Measurements from ENCODE around the gene EEFSEC. TPM values are rescaled to one million over a fixed set of nuclear protein-coding genes. Genes with fewer than 3 reads are reported as not detected.

EEFSEC gene
- total and polyA plus RNA-seq, 2 of the 4 experiments (the other 2 are of a cell fraction): 4.5 to 9.3 TPM

DNA sequence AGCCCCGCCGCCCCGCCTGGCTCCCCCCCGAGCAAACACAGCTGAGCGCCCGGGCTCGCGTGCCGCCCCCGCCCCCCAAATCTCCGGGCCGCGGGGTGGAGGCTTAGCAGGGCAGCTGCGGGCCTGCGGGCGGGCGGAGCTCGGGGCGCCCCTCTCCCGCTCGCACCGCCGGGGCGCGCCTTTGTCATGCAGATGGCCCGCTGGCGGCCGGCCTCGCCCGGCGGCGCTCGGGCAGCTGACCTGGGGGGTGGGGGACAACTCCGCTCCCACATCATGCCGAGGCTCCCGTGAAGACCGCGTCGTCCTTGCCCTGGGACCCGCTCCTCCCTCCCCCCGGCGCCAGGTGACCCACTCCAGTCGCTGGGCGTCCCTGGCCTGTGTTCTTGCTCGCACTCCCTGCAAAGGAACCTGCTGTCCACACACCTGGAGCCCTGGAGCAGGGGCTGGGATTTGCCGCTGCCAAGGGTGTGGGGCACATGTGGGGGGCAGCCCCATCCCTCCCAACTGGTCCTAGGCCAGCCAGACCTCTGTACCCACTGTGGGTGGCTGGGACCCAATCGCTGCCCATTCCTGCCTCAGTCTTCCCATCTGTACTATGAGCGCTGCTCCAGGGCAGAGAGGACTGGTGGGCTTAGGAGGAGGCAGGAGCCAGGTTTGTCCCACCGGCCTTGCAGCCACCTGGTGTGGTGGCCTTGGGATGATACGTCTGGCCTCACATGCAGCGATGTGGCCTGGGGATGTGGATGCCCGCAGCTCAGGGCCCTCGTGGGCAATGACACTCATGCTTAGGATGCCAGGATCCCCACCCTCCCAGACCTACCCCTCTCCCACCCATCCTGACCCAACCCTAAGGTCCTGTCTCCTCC lies 279.9 kb downstream of the EEFSEC start:
- H3K79me1 ChIP-seq (ENCODE audit: low read depth in 1 of 2, low read length in 2 of 2): no peaks in the 10 kb centered on the region
- H2BK15ac ChIP-seq (ENCODE audit: low read depth, low read length): no peak overlapping the region
- no peak overlapping the region for H3K27ac ChIP-seq (ENCODE audit: insufficient read depth, low read length)
- WGBS, 2 experiments (ENCODE audit: extremely low coverage in 2 of 2, insufficient read length in 1 of 2): 2% methylated on average over 17 of the region's 53 CpGs; no CpG with 5 or more reads in 1 of the 2 experiments
- no peak for DNase-seq
- ATAC-seq (ENCODE audit: low read depth): peak; percentile 65
- no peak overlapping the region for H2BK120ac ChIP-seq (ENCODE audit: low read depth, low read length)
- H3K9ac ChIP-seq (ENCODE audit: low read depth, low read length): no peak overlapping the region
- peaks cover 71% of the 10 kb centered on the region for H3K27me3 ChIP-seq (ENCODE audit: control insufficient read depth, insufficient read depth, low read length)
- ChIA-PET POLR2A (ENCODE audit: unreplicated experiment) (no interaction called here), CTCF (interaction anchor here (0.9 kb wide), 1 partner anchor 175 kb away, joined by 3 read pairs; no protein-coding TSS in a partner anchor)
- no peak overlapping the region for H2BK20ac ChIP-seq (ENCODE audit: low read depth, low read length)
- no peak overlapping the region for H2AK5ac ChIP-seq (ENCODE audit: low read depth, low read length)
- H2AK9ac ChIP-seq (replicated peaks; ENCODE audit: low read depth, low read length, poor library complexity): no peak overlapping the region
- H3K4ac ChIP-seq (ENCODE audit: low read depth, low read length): no peak overlapping the region
- H3K4me2 ChIP-seq (ENCODE audit: low read depth, low read length): peak overlapping the region; percentile 22; the same call in 1 of the 2 replicates
- peaks cover 3% of the 10 kb centered on the region; the same call in 1 of the 2 replicates for H3K9me3 ChIP-seq (ENCODE audit: control insufficient read depth, insufficient read depth, low read length)
- peak overlapping the region; percentile 44 for H2AFZ ChIP-seq (replicated peaks; ENCODE audit: low read length, poor library complexity)
- H3K9me1 ChIP-seq (ENCODE audit: insufficient read depth, low read length): no peaks in the 10 kb centered on the region
- H3K4me3 ChIP-seq (ENCODE audit: insufficient read depth, low read depth, low read length): no peak overlapping the region; the same call in 1 of the 2 replicates
- no peak overlapping the region for H4K91ac ChIP-seq (ENCODE audit: insufficient read depth, low read depth, low read length)
- no peak overlapping the region for H4K5ac ChIP-seq (ENCODE audit: low read depth, low read length)
- in situ Hi-C loops (cut with MboI; ENCODE audit: low sequenced_read_pairs) (loop anchor here (5.0 kb wide), 1 partner anchor 69 kb away; no protein-coding TSS in a partner anchor), intact Hi-C loops (cut with micrococcal nuclease) (no loop called here), dilution Hi-C loops (cut with HindIII; ENCODE audit: low sequenced_read_pairs, unreplicated experiment) (no loop called here)
- no peak for TF ChIP-seq RFX5 (IDR thresholded peaks at IDR 0.05; ENCODE audit: low read depth, low read length)
- TF ChIP-seq, protein P1, sequence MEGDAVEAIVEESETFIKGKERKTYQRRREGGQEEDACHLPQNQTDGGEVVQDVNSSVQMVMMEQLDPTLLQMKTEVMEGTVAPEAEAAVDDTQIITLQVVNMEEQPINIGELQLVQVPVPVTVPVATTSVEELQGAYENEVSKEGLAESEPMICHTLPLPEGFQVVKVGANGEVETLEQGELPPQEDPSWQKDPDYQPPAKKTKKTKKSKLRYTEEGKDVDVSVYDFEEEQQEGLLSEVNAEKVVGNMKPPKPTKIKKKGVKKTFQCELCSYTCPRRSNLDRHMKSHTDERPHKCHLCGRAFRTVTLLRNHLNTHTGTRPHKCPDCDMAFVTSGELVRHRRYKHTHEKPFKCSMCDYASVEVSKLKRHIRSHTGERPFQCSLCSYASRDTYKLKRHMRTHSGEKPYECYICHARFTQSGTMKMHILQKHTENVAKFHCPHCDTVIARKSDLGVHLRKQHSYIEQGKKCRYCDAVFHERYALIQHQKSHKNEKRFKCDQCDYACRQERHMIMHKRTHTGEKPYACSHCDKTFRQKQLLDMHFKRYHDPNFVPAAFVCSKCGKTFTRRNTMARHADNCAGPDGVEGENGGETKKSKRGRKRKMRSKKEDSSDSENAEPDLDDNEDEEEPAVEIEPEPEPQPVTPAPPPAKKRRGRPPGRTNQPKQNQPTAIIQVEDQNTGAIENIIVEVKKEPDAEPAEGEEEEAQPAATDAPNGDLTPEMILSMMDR (conservative IDR thresholded peaks at IDR 0.05; ENCODE audit: low read depth, low read length): no peak
- TF ChIP-seq, protein P2, sequence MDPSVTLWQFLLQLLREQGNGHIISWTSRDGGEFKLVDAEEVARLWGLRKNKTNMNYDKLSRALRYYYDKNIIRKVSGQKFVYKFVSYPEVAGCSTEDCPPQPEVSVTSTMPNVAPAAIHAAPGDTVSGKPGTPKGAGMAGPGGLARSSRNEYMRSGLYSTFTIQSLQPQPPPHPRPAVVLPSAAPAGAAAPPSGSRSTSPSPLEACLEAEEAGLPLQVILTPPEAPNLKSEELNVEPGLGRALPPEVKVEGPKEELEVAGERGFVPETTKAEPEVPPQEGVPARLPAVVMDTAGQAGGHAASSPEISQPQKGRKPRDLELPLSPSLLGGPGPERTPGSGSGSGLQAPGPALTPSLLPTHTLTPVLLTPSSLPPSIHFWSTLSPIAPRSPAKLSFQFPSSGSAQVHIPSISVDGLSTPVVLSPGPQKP (IDR thresholded peaks at IDR 0.05; ENCODE audit: borderline replicate concordance, low read depth, low read length): no peak
- 0 out of 2 replicates have a peak, but pooled peaks have one; percentile 9 for TF ChIP-seq RAD21 (IDR thresholded peaks at IDR 0.05; ENCODE audit: low read length)
- TF ChIP-seq SMC3 (IDR thresholded peaks at IDR 0.05; ENCODE audit: low read depth, low read length): 0 out of 2 replicates have a peak, but pooled peaks have one; percentile 4
- H3K18ac ChIP-seq (ENCODE audit: low read depth, low read length): no peak overlapping the region
- H4K8ac ChIP-seq (ENCODE audit: low read depth in 2 of 2, low read length in 2 of 2): no peak overlapping the region
- H2BK5ac ChIP-seq (ENCODE audit: low read depth, low read length, poor library complexity, severe bottlenecking): no peak overlapping the region
- no peak overlapping the region for H3K23ac ChIP-seq (ENCODE audit: low read depth, low read length)
- H3K36me3 ChIP-seq (ENCODE audit: control insufficient read depth, insufficient read depth, low read length): no peaks in the 10 kb centered on the region
- H3K56ac ChIP-seq (ENCODE audit: extremely low read depth, insufficient read depth, low read length): no peak overlapping the region
- no peak overlapping the region for H3K14ac ChIP-seq (replicated peaks; ENCODE audit: low read depth, low read length)
- H3K4me1 ChIP-seq (ENCODE audit: control insufficient read depth, insufficient read depth, low read length): peaks cover 2% of the 10 kb centered on the region; the same call in 1 of the 2 replicates
- BruUV-seq (replicated peaks): no TSS peak
- H4K20me1 ChIP-seq (ENCODE audit: insufficient read depth, low read length): no peaks in the 10 kb centered on the region; the same call in 1 of the 2 replicates
